PC-3 (cell line): Measurements from ENCODE around the gene EIF2S2.

Experiments used
- CTCF ChIP-seq: fragments of 300-600 bp; sonication (generic); conservative IDR thresholded peaks from 2 replicates; pipeline ENCODE4 v1.5.1; 2017; ENCODE audit warnings: antibody characterized with exemption, low read depth, mild to moderate bottlenecking, low read length
- EZH2 ChIP-seq: fragments of 300-600 bp; sonication (generic); IDR thresholded peaks from one replicate; pipeline ENCODE4 v1.6.1; 2017; ENCODE audit warnings: antibody characterized with exemption, mild to moderate bottlenecking, low read length; ENCODE audit not compliant: unreplicated experiment
- EZH2phosphoT487 ChIP-seq: fragments of 300-600 bp; sonication (generic); IDR thresholded peaks from 2 replicates; pipeline ENCODE4 v1.6.1; 2018; ENCODE audit warnings: mild to moderate bottlenecking, antibody characterized with exemption, low read length, borderline replicate concordance

DNA sequence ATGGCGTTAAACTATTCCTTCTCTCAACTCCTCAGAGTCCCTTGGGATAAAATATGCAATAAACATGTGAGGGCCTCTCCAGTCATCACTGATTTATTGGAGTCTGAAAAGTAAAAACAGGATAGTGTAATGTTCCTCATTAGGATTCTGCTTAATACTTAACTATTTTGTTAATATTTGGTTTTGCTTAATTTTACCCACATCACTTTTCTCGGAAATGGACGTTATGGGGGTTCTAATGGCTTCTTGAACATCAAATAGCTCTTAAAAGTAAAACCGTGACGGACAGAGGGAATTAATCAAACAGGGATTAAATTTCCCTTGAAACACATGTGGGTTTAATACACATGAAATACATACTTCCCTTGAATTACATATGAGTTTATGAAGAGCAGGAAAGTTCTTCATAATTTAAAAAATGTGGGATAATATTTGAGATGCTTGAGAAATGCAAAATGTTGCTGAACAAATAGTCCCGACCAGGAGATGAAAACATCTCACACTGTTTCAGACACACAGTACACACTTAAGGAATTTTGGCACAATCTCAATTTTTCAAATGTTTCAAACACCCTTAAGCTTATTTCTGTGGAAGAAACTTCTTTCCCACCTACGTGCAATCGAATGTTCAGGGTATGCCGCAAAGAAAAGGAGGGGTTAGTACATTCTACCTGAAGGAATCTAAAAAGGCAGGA is 38.4 kb upstream of the EIF2S2 start:
- TF ChIP-seq CTCF (no peak), EZH2phosphoT487 (no peak), EZH2 (no peak)
